Keratinocyte (primary cell): ENCODE results near the gene CPLX3. TPM values are rescaled to one million over a fixed set of nuclear protein-coding genes. Genes with fewer than 3 reads are reported as not detected.

Source experiments
- DNase-seq: peaks from one replicate; pipeline ENCODE4 v3.0.0-alpha.2; 2011; ENCODE audit warnings: low read depth, missing footprints, low spot score
- FAIRE-seq: peaks from 2 replicates; lab custom pipeline; 2011; peaks lifted over from hg19 to GRCh38; lab: Jason Lieb, UNC
- H2AFZ ChIP-seq: 2 replicates; pipeline ENCODE4 v1.6.0; 2012; ENCODE audit warnings: low read length, control low read depth, inconsistent platforms; ENCODE audit not compliant: control insufficient read depth
- H3K27ac ChIP-seq: 2 replicates; pipeline ENCODE4 v1.5.1; 2011; ENCODE audit warnings: low read length; ENCODE audit not compliant: control insufficient read depth, insufficient read depth
- H3K27me3 ChIP-seq: 3 replicates; pipeline ENCODE4 v1.6.0; 2011; ENCODE audit warnings: low read length; ENCODE audit not compliant: control insufficient read depth, insufficient read depth; ENCODE audit errors: extremely low read depth
- H3K36me3 ChIP-seq, 2 experiments: 2 replicates in 1 of 2; 3 replicates in 1 of 2; pipeline ENCODE4 v1.5.1; 2011; ENCODE audit warnings: low read length in 2 of 2, mild to moderate bottlenecking in 1 of 2; ENCODE audit not compliant: control insufficient read depth in 2 of 2, insufficient read depth in 2 of 2; ENCODE audit errors: extremely low read depth in 1 of 2
- H3K4me1 ChIP-seq: 3 replicates; pipeline ENCODE4 v1.5.1; 2011; ENCODE audit warnings: low read length; ENCODE audit not compliant: control insufficient read depth, insufficient read depth; ENCODE audit errors: extremely low read depth
- H3K4me2 ChIP-seq: 3 replicates; pipeline ENCODE4 v1.6.0; 2011; ENCODE audit warnings: low read depth, low read length; ENCODE audit not compliant: control insufficient read depth, insufficient read depth; ENCODE audit errors: extremely low read depth
- H3K4me3 ChIP-seq, 3 experiments: fragments of 200-600 bp in 1 of 3; sonication (generic) in 1 of 3; 2 replicates in 2 of 3; 3 replicates in 1 of 3; pipeline ENCODE4 v1.5.1; 2011 to 2016; ENCODE audit warnings: low read length in 3 of 3, mild to moderate bottlenecking in 3 of 3, control low read depth in 2 of 3, inconsistent platforms in 1 of 3, low read depth in 1 of 3, mixed read lengths in 1 of 3, mixed run types in 1 of 3, moderate library complexity in 1 of 3; ENCODE audit not compliant: control insufficient read depth in 2 of 3, insufficient read depth in 2 of 3; ENCODE audit errors: extremely low read depth in 1 of 3
- H3K79me2 ChIP-seq: 2 replicates; pipeline ENCODE4 v1.6.0; 2012; ENCODE audit warnings: low read length; ENCODE audit not compliant: control insufficient read depth, insufficient read depth
- H3K9ac ChIP-seq: 3 replicates; pipeline ENCODE4 v1.6.0; 2011; ENCODE audit warnings: low read length; ENCODE audit not compliant: control insufficient read depth, insufficient read depth; ENCODE audit errors: extremely low read depth
- H3K9me1 ChIP-seq: 3 replicates; pipeline ENCODE4 v1.6.0; 2011; ENCODE audit warnings: low read length; ENCODE audit not compliant: control insufficient read depth, insufficient read depth; ENCODE audit errors: extremely low read depth
- H3K9me3 ChIP-seq: 2 replicates; pipeline ENCODE4 v1.5.1; 2012; ENCODE audit warnings: low read depth, low read length; ENCODE audit not compliant: control insufficient read depth
- H4K20me1 ChIP-seq: 3 replicates; pipeline ENCODE4 v1.6.0; 2011; ENCODE audit warnings: low read length; ENCODE audit not compliant: control insufficient read depth, insufficient read depth; ENCODE audit errors: extremely low read depth
- CTCF ChIP-seq, 3 experiments: IDR thresholded peaks in 1 of 3; conservative IDR thresholded peaks in 1 of 3; optimal IDR thresholded peaks in 1 of 3; 2 replicates in 2 of 3; 3 replicates in 1 of 3; pipeline versions ENCODE3 to v1.5.1; 2011; ENCODE audit warnings: low read length in 3 of 3, mild to moderate bottlenecking in 3 of 3, moderate library complexity in 2 of 3, control low read depth in 1 of 3, inconsistent platforms in 1 of 3; ENCODE audit not compliant: insufficient read depth in 2 of 3; ENCODE audit errors: extremely low read depth in 1 of 3
- EZH2 ChIP-seq: IDR thresholded peaks from one replicate; pipeline ENCODE4 v1.6.1; 2012; ENCODE audit warnings: inconsistent platforms, mild to moderate bottlenecking, low read length, moderate library complexity
- dilution Hi-C: fragments of 300-500 bp; cut with MboI; formaldehyde crosslinking; loops from one replicate; pipeline ENCODE4 v1.7.0; 2020; ENCODE audit warnings: low sequenced_read_pairs; ENCODE audit not compliant: extremely low pct_ligation_motif_present
- polyA plus RNA-seq, 5 experiments: library from polyadenylated mRNA; depleted of rRNA in 3 of 5; stranded (reverse) in 3 of 5; stranded (forward) in 1 of 5; unstranded in 1 of 5; fragments of >200 nt; gene quantifications; 1 replicate in 1 of 5; 2 replicates in 3 of 5; 3 replicates in 1 of 5; pipeline versions ENCODE4 v1.2.1 to v1.2.3, GENCODE V29; 2011 to 2012; ENCODE audit warnings: missing spikeins in 2 of 5, low read depth in 1 of 5, low replicate concordance in 1 of 5

The CPLX3 gene
- polyA plus RNA-seq, 1 donor (not counting 4 experiments of a cell fraction or from before 2014, with no cell fraction given), result not detected

GRCh38 chr15:74845208-74845568, 18.8 kb downstream of the CPLX3 start:
- Histone ChIP-seq H3K9me1 (no peaks in the 10 kb centered on the region), H2AFZ (no peak overlapping the region), H3K9me3 (no peaks in the 10 kb centered on the region), H3K4me3 (no peak overlapping the region), H3K79me2 (no peaks in the 10 kb centered on the region), H3K9ac (no peak overlapping the region), H4K20me1 (no peaks in the 10 kb centered on the region), H3K36me3 (peaks cover 8 to 22% of the 10 kb centered on the region in 2 experiments), H3K27ac (no peak overlapping the region), H3K4me1 (peaks cover 14% of the 10 kb centered on the region), H3K4me2 (no peak overlapping the region), H3K27me3 (no peaks in the 10 kb centered on the region)
- DNase-seq (no peak), FAIRE-seq (no peak)
- TF ChIP-seq CTCF (optimal IDR thresholded peaks at IDR 0.05 in 1 of 3, IDR thresholded peaks at IDR 0.05 in 1 of 3, conservative IDR thresholded peaks at IDR 0.05 in 1 of 3; ENCODE audit: extremely low read depth in 1 of 3, insufficient read depth in 2 of 3, low read length in 3 of 3) (no peak), EZH2 (no peak)
- dilution Hi-C loops, result no loop called here

- no peaks in the 10 kb centered on the region for H3K9me1 ChIP-seq
- no peaks in the 10 kb centered on the region for H3K27me3 ChIP-seq
- no peaks in the 10 kb centered on the region for H3K79me2 ChIP-seq
- FAIRE-seq (no peak), DNase-seq (no peak)
- dilution Hi-C loops, result no loop called here
- no peaks in the 10 kb centered on the region for H4K20me1 ChIP-seq
- no peak overlapping the region for H3K4me2 ChIP-seq
- no peak for TF ChIP-seq CTCF (optimal IDR thresholded peaks at IDR 0.05 in 1 of 3, IDR thresholded peaks at IDR 0.05 in 1 of 3, conservative IDR thresholded peaks at IDR 0.05 in 1 of 3; ENCODE audit: extremely low read depth in 1 of 3, insufficient read depth in 2 of 3, low read length in 3 of 3)
- H3K4me3 ChIP-seq, result no peak overlapping the region
- H3K9ac ChIP-seq, result no peak overlapping the region
- peaks cover 14% of the 10 kb centered on the region for H3K4me1 ChIP-seq
- H3K27ac ChIP-seq, result no peak overlapping the region
- peaks cover 11 to 25% of the 10 kb centered on the region in 2 experiments for H3K36me3 ChIP-seq
- H2AFZ ChIP-seq, result no peak overlapping the region
- H3K9me3 ChIP-seq, result no peaks in the 10 kb centered on the region
Observed at GRCh38 chr15:74845581-74845980, 19.2 kb downstream of the CPLX3 start.
